Mesothelial cell of epicardium (in vitro differentiated cells): ENCODE data around the gene L3HYPDH. TPM values are rescaled to one million over a fixed set of nuclear protein-coding genes. Genes with fewer than 3 reads are reported as not detected.

Experiments used
- DNase-seq, 2 experiments: peaks; one replicate each; pipeline ENCODE4 v3.0.0; 2021; ENCODE audit warnings: low spot score in 2 of 2; ENCODE audit not compliant: unreplicated experiment in 2 of 2
- H3K27ac Mint-ChIP-seq: 2 replicates; pipeline ENCODE4 v1.8.0; 2021; ENCODE audit warnings: mixed read lengths
- H3K27me3 Mint-ChIP-seq: 2 replicates; pipeline ENCODE4 v1.8.0; 2021; ENCODE audit warnings: low read depth, mixed read lengths
- H3K36me3 Mint-ChIP-seq: 2 replicates; pipeline ENCODE4 v1.8.0; 2021; ENCODE audit warnings: mixed read lengths
- H3K4me1 Mint-ChIP-seq: 2 replicates; pipeline ENCODE4 v1.8.0; 2021; ENCODE audit warnings: mixed read lengths
- H3K4me3 Mint-ChIP-seq: 2 replicates; pipeline ENCODE4 v1.8.0; 2021; ENCODE audit warnings: mild to moderate bottlenecking, moderate library complexity, mixed read lengths
- H3K9me3 Mint-ChIP-seq: 2 replicates; pipeline ENCODE4 v1.8.0; 2021; ENCODE audit warnings: mixed read lengths
- CTCF ChIP-seq: fragments of 200-600 bp; sonication (generic); IDR thresholded peaks from one replicate; pipeline ENCODE4 v1.5.0; 2021; ENCODE audit warnings: antibody characterized with exemption; ENCODE audit not compliant: unreplicated experiment
- total RNA-seq: library from RNA; stranded (reverse); gene quantifications from 3 replicates; pipeline ENCODE4 v1.2.1, GENCODE V29; 2021

Gene L3HYPDH
- total RNA-seq, 1 donor from 2014 or later = 31.9 TPM

- no peak overlapping the region for H3K4me3 Mint-ChIP-seq
- peaks cover 20% of the 10 kb centered on the region for H3K9me3 Mint-ChIP-seq
- no peak overlapping the region for H3K27ac Mint-ChIP-seq
- no peaks in the 10 kb centered on the region for H3K36me3 Mint-ChIP-seq
- no peaks in the 10 kb centered on the region for H3K4me1 Mint-ChIP-seq
- no peak for TF ChIP-seq CTCF
- no peak for DNase-seq
- H3K27me3 Mint-ChIP-seq = peaks cover 7% of the 10 kb centered on the region
Measured at GRCh38 chr14:59511916-59512575, 27.8 kb upstream of the L3HYPDH start.

DNA sequence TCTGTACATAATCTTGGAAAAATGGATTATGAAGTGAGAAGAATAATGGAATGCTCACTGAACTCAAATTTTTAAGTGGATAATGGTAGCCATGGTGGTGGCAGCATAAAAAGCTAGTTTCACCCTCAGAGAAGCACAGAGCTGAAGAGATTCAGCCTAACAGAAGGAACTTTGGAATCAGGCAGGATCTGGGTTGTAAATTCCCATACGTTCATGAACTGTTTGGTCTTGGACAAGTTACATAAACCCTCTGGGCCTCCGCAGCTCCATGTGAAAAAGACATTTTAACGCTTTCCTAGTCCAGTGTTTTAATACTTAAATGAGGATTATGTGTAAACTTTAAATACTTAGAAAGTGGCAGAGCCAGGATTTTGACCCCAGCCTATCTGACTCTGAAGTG lies 26.8 kb upstream of the L3HYPDH start:
- no peak overlapping the region for H3K4me3 Mint-ChIP-seq
- H3K36me3 Mint-ChIP-seq = no peaks in the 10 kb centered on the region
- no peak for TF ChIP-seq CTCF
- no peak overlapping the region for H3K27ac Mint-ChIP-seq
- no peaks in the 10 kb centered on the region for H3K4me1 Mint-ChIP-seq
- no peak for DNase-seq
- H3K27me3 Mint-ChIP-seq = peaks cover 6% of the 10 kb centered on the region
- H3K9me3 Mint-ChIP-seq = peaks cover 16% of the 10 kb centered on the region

DNA sequence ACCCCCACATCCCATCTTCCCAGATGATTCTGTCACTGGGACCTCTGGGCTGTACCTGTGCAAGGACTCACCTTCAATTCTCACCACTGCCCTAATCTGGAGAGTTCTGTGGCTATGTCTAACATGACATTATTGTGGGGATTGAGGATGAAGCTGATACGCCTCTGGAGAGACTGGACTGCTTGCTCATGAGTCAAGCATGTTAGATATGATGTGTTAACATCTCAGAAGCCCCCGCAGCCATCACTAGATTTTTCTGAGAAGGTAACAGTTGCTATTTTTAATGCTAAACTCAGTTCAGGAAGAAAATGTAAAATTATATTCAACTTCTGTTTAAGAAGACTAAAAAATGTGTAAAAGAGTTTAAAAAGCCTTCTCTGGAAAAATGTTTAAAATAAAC lies 25.8 kb upstream of the L3HYPDH start:
- TF ChIP-seq CTCF = no peak
- H3K4me3 Mint-ChIP-seq = no peak overlapping the region
- H3K9me3 Mint-ChIP-seq = peaks cover 12% of the 10 kb centered on the region
- H3K27me3 Mint-ChIP-seq = peaks cover 6% of the 10 kb centered on the region
- no peaks in the 10 kb centered on the region for H3K4me1 Mint-ChIP-seq
- no peaks in the 10 kb centered on the region for H3K36me3 Mint-ChIP-seq
- H3K27ac Mint-ChIP-seq = no peak overlapping the region
- no peak for DNase-seq

DNA sequence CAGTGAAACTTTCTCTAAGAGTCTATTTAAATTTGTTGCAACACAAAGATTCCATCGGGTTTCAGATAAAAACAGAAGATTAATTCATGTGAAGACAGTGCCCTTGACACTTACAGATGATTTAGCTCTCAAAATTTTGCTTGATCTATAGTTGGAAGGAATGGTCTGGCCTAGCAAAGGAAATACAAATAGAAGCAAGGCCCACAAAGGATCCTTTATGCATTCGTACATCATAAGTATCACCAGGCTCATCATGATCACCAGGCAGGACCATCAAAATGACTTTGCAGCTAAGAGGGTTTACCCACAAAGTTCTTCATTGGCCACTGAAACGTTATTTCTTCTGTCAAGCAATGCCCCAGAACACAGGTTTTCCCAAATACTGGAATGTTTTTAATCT lies 24.9 kb upstream of the L3HYPDH start:
- peaks cover 2% of the 10 kb centered on the region for H3K36me3 Mint-ChIP-seq
- H3K4me1 Mint-ChIP-seq = no peaks in the 10 kb centered on the region
- peaks cover 4% of the 10 kb centered on the region for H3K27me3 Mint-ChIP-seq
- DNase-seq = no peak
- H3K9me3 Mint-ChIP-seq = peaks cover 5% of the 10 kb centered on the region
- no peak overlapping the region for H3K27ac Mint-ChIP-seq
- H3K4me3 Mint-ChIP-seq = no peak overlapping the region
- no peak for TF ChIP-seq CTCF

GRCh38 chr14:59507752-59508103 lies 23.5 kb upstream of the L3HYPDH start:
- Mint-ChIP-seq H3K27me3 (peaks cover 2% of the 10 kb centered on the region), H3K4me3 (no peak overlapping the region), H3K4me1 (no peaks in the 10 kb centered on the region), H3K36me3 (peaks cover 11% of the 10 kb centered on the region), H3K27ac (no peak overlapping the region), H3K9me3 (no peaks in the 10 kb centered on the region)
- no peak for DNase-seq
- peak; percentile 1 for TF ChIP-seq CTCF
